Astrocyte of the cerebellum (primary cell): ENCODE results near the gene COX18.

Source experiments
- DNase-seq: peaks from one replicate; pipeline ENCODE4 v3.0.0-alpha.2; 2011; ENCODE audit warnings: low read depth
- H3K4me3 ChIP-seq: 2 replicates; pipeline ENCODE4 v1.5.1; 2011; ENCODE audit warnings: mild to moderate bottlenecking, low read depth, low read length, moderate library complexity
- CTCF ChIP-seq: IDR thresholded peaks from 2 replicates; pipeline ENCODE4 v1.5.1; 2012; ENCODE audit warnings: low read length, low read depth, moderate library complexity, mild to moderate bottlenecking; ENCODE audit errors: missing control alignments
- in situ Hi-C: cut with HindIII; loops from 2 replicates; pipeline ENCODE4 v1.10.0; 2017; ENCODE audit warnings: low sequenced_read_pairs

Gene COX18

GRCh38 chr4:73018595-73018994, 50.9 kb downstream of the COX18 start:
- in situ Hi-C loops, result no loop called here
- TF ChIP-seq CTCF, result no peak
- no peak for DNase-seq
- H3K4me3 ChIP-seq, result no peak overlapping the region

DNA sequence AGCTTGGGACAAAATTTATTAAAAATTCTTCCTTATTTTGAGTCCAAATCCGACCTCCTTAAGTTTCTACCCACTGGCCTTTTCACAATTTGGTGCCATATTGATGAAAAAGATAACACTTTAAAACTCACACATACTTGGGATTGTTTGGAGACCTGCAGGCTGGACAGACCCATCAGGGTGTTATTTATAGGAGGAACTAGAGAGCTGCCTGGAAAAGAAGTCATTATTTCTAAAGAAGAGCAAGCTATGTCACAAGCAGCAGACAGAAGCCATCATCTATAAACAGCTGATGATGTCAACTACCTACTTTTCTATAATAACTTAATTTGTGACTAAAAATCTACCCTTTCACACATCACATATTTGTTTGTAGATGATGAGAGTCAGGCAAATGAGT, 56.2 kb downstream of the COX18 start:
- no peak for DNase-seq
- no peak for TF ChIP-seq CTCF
- in situ Hi-C loops, result no loop called here
- no peak overlapping the region for H3K4me3 ChIP-seq

DNA sequence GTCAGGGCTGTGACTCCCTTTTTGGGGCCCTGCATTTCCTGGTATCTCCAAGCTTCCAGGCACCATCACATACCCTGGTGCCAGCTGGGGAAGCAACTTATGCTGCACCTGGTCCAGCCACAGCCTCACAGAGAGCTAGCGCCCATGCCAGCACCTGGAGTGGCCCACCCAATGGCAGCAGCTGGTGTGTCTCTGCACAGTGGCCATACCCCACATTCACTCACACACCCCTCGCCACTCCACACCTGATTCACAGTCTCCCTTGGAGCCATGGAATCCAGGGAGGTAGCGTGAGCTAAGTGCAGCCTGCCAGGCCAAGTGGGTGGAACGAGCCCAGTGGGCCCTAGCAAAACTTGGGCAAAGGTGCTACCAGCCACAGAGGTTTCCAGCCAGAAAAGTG, 56.8 kb downstream of the COX18 start:
- DNase-seq, result no peak
- TF ChIP-seq CTCF, result no peak
- in situ Hi-C loops, result no loop called here
- H3K4me3 ChIP-seq, result no peak overlapping the region

- no peak for DNase-seq
- in situ Hi-C loops, result no loop called here
- no peak for TF ChIP-seq CTCF
- H3K4me3 ChIP-seq, result no peak overlapping the region
Measured at GRCh38 chr4:73011629-73011985, 57.9 kb downstream of the COX18 start.

- H3K4me3 ChIP-seq, result no peak overlapping the region
- in situ Hi-C loops, result no loop called here
- no peak for TF ChIP-seq CTCF
- DNase-seq, result no peak
Measured at GRCh38 chr4:73010789-73011628, 58.5 kb downstream of the COX18 start.

- H3K4me3 ChIP-seq, result no peak overlapping the region
- no peak for TF ChIP-seq CTCF
- DNase-seq, result no peak
- in situ Hi-C loops, result no loop called here
Measured at GRCh38 chr4:73007526-73008100, 61.9 kb downstream of the COX18 start.
